SJSA1 (cell line): ENCODE data around the gene GAMT. TPM values are rescaled to one million over a fixed set of nuclear protein-coding genes. Genes with fewer than 3 reads are reported as not detected.

Experiments used
- DNase-seq, 2 experiments: peaks; one replicate each; pipeline ENCODE4 v3.0.0-alpha.2; 2015 to 2020; ENCODE audit warnings: low spot score in 2 of 2, low read depth in 1 of 2
- H3K27ac ChIP-seq: fragments of 250-450 bp; sonication (Bioruptor Pico); 2 replicates; pipeline ENCODE4 v1.5.1; 2020; ENCODE audit warnings: mild to moderate bottlenecking, moderate library complexity
- H3K27me3 ChIP-seq: fragments of 250-450 bp; sonication (Bioruptor Pico); replicated peaks from 2 replicates; pipeline ENCODE4 v1.5.1; 2020; ENCODE audit warnings: mild to moderate bottlenecking, moderate library complexity
- H3K36me3 ChIP-seq: fragments of 250-450 bp; sonication (Bioruptor Pico); 2 replicates; pipeline ENCODE4 v1.5.1; 2020; ENCODE audit warnings: mild to moderate bottlenecking
- H3K4me1 ChIP-seq: fragments of 250-450 bp; sonication (Bioruptor Pico); replicated peaks from 2 replicates; pipeline ENCODE4 v1.6.1; 2021; ENCODE audit warnings: mild to moderate bottlenecking
- H3K4me3 ChIP-seq: fragments of 250-450 bp; sonication (Bioruptor Pico); 2 replicates; pipeline ENCODE4 v1.5.1; 2020; ENCODE audit warnings: mild to moderate bottlenecking
- H3K9me3 ChIP-seq: fragments of 250-450 bp; sonication (Bioruptor Pico); replicated peaks from 2 replicates; pipeline ENCODE4 v1.5.1; 2020; ENCODE audit warnings: mild to moderate bottlenecking
- total RNA-seq: library from RNA; depleted of rRNA; stranded (reverse); fragments of >200 nt; shearing (Covaris generic); gene quantifications from 2 replicates; pipeline ENCODE4 v1.2.3, GENCODE V29; 2014

GAMT gene
- total RNA-seq, 1 experiment from 2014 or later = 35.8 TPM

GRCh38 chr19:1373534-1374249, 27.6 kb downstream of the GAMT start:
- Histone ChIP-seq H3K9me3 (no peaks in the 10 kb centered on the region), H3K4me1 (no peaks in the 10 kb centered on the region), H3K36me3 (peaks cover 75% of the 10 kb centered on the region), H3K4me3 (no peak overlapping the region), H3K27ac (no peak overlapping the region), H3K27me3 (no peaks in the 10 kb centered on the region)
- no peak for DNase-seq

GRCh38 chr19:1373042-1373533, 28.3 kb downstream of the GAMT start:
- H3K9me3 ChIP-seq = no peaks in the 10 kb centered on the region
- peaks cover 75% of the 10 kb centered on the region for H3K36me3 ChIP-seq
- no peak overlapping the region for H3K27ac ChIP-seq

GRCh38 chr19:1370579-1371361, 30.6 kb downstream of the GAMT start:
- Histone ChIP-seq H3K36me3 (peaks cover 78% of the 10 kb centered on the region), H3K27me3 (no peaks in the 10 kb centered on the region), H3K9me3 (no peaks in the 10 kb centered on the region), H3K4me1 (no peaks in the 10 kb centered on the region), H3K4me3 (no peak overlapping the region), H3K27ac (no peak overlapping the region)
- DNase-seq = no peak

More at GRCh38 chr19:1373042-1373533, 28.3 kb downstream of the GAMT start:
- Histone ChIP-seq H3K4me3 (no peak overlapping the region), H3K4me1 (no peaks in the 10 kb centered on the region), H3K27me3 (no peaks in the 10 kb centered on the region)
- DNase-seq = no peak

- no peak overlapping the region for H3K27ac ChIP-seq
These were observed 32.0 kb downstream of the GAMT start for GRCh38 chr19:1369214-1369805.

GRCh38 chr19:1366899-1367870, 34.2 kb downstream of the GAMT start:
- no peak overlapping the region for H3K27ac ChIP-seq
- no peaks in the 10 kb centered on the region for H3K27me3 ChIP-seq
- H3K4me3 ChIP-seq = no peak overlapping the region
- no peaks in the 10 kb centered on the region for H3K9me3 ChIP-seq
- peaks cover 88% of the 10 kb centered on the region for H3K36me3 ChIP-seq
- peaks cover 4% of the 10 kb centered on the region for H3K4me1 ChIP-seq
- DNase-seq = no peak

More at GRCh38 chr19:1369214-1369805, 32.0 kb downstream of the GAMT start:
- no peaks in the 10 kb centered on the region for H3K27me3 ChIP-seq
- no peak overlapping the region for H3K4me3 ChIP-seq
- no peaks in the 10 kb centered on the region for H3K4me1 ChIP-seq
- peaks cover 89% of the 10 kb centered on the region for H3K36me3 ChIP-seq
- H3K9me3 ChIP-seq = no peaks in the 10 kb centered on the region
- no peak for DNase-seq

GRCh38 chr19:1366296-1366695, 35.0 kb downstream of the GAMT start:
- H3K36me3 ChIP-seq = peaks cover 90% of the 10 kb centered on the region
- DNase-seq = no peak
- no peak overlapping the region for H3K27ac ChIP-seq
- H3K4me3 ChIP-seq = no peak overlapping the region
- no peaks in the 10 kb centered on the region for H3K9me3 ChIP-seq
- H3K4me1 ChIP-seq = peaks cover 13% of the 10 kb centered on the region
- H3K27me3 ChIP-seq = no peaks in the 10 kb centered on the region

- Histone ChIP-seq H3K27ac (no peak overlapping the region), H3K4me1 (peaks cover 20% of the 10 kb centered on the region), H3K4me3 (no peak overlapping the region), H3K9me3 (no peaks in the 10 kb centered on the region), H3K27me3 (no peaks in the 10 kb centered on the region), H3K36me3 (peaks cover 85% of the 10 kb centered on the region)
- DNase-seq = no peak
These were observed 35.7 kb downstream of the GAMT start for GRCh38 chr19:1365319-1366269.

GRCh38 chr19:1364070-1364704, 37.2 kb downstream of the GAMT start:
- no peaks in the 10 kb centered on the region for H3K9me3 ChIP-seq
- no peak overlapping the region for H3K4me3 ChIP-seq
- H3K27me3 ChIP-seq = no peaks in the 10 kb centered on the region
- H3K36me3 ChIP-seq = peaks cover 85% of the 10 kb centered on the region
- H3K4me1 ChIP-seq = peaks cover 27% of the 10 kb centered on the region
- H3K27ac ChIP-seq = no peak overlapping the region
- DNase-seq = no peak

- Histone ChIP-seq H3K27ac (no peak overlapping the region), H3K4me3 (no peak overlapping the region), H3K27me3 (no peaks in the 10 kb centered on the region), H3K4me1 (peaks cover 27% of the 10 kb centered on the region), H3K36me3 (peaks cover 88% of the 10 kb centered on the region), H3K9me3 (no peaks in the 10 kb centered on the region)
- DNase-seq = no peak
These were observed 37.7 kb downstream of the GAMT start for GRCh38 chr19:1363599-1363998.

GRCh38 chr19:1362387-1363257, 38.7 kb downstream of the GAMT start:
- peaks cover 90% of the 10 kb centered on the region for H3K36me3 ChIP-seq
- H3K9me3 ChIP-seq = no peaks in the 10 kb centered on the region
- H3K27ac ChIP-seq = peak overlapping the region; percentile 29
- H3K4me3 ChIP-seq = no peak overlapping the region
- H3K27me3 ChIP-seq = no peaks in the 10 kb centered on the region
- H3K4me1 ChIP-seq = peaks cover 27% of the 10 kb centered on the region
- no peak for DNase-seq
